ENCODE measurements around the gene LRP1B.

DNA sequence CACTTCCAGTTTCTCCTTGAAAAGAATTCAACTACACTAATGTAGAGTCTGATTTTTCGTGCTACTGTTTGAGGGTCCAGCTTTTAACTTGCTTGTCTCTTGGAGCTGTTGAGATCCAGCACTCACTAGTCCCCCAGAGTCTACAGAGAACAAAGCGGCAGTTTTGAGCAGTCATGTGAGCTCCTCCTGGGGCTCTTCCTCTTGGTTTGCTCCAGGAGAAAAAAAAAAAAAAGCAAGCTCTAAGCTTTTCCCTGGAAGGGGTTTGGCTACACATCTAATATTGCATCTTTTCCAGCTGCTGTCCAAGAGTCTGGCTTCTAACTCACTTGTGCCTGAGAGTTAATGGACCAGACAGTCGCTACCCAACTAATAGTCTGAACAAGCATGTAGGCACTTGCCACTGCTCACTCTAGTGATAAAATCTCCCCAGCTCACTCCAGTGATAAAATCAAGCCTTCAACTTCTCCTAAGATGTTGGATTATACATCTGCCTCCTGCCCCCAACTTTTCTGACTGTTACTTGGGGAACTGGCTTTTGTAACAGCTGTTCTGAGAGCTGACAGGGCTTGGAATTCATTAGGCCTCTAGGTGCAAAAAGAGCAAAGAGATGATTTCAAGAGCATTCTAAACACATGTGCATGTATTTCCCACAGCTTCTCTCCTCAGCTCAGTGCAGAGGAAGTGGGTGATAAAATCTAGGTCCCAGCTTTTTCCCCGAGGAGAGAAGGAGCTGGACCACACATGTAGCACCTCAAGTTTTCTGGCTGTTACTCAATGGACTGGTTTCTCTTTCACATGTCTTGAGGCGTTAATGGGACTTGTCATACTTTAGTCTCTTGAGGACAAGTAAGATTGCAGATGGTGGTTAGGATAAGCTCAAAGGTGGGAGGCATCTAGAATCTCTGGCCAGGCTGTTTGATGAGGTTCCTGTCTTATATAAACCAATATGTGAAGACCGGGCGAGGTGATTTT, 750.5 kb downstream of the LRP1B start:
- TF ChIP-seq, protein P1, sequence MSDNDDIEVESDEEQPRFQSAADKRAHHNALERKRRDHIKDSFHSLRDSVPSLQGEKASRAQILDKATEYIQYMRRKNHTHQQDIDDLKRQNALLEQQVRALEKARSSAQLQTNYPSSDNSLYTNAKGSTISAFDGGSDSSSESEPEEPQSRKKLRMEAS (CRISPR knock-in tag; IDR thresholded peaks at IDR 0.05), result no peak
- no peak for TF ChIP-seq ZNF263 (CRISPR knock-in tag; IDR thresholded peaks at IDR 0.05; ENCODE audit: low read depth)
- TF ChIP-seq SMAD4 (CRISPR knock-in tag; IDR thresholded peaks at IDR 0.05), result no peak
- TF ChIP-seq NR2C2 (CRISPR knock-in tag; IDR thresholded peaks at IDR 0.05), result no peak
- TF ChIP-seq, protein P2, sequence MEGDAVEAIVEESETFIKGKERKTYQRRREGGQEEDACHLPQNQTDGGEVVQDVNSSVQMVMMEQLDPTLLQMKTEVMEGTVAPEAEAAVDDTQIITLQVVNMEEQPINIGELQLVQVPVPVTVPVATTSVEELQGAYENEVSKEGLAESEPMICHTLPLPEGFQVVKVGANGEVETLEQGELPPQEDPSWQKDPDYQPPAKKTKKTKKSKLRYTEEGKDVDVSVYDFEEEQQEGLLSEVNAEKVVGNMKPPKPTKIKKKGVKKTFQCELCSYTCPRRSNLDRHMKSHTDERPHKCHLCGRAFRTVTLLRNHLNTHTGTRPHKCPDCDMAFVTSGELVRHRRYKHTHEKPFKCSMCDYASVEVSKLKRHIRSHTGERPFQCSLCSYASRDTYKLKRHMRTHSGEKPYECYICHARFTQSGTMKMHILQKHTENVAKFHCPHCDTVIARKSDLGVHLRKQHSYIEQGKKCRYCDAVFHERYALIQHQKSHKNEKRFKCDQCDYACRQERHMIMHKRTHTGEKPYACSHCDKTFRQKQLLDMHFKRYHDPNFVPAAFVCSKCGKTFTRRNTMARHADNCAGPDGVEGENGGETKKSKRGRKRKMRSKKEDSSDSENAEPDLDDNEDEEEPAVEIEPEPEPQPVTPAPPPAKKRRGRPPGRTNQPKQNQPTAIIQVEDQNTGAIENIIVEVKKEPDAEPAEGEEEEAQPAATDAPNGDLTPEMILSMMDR (IDR thresholded peaks at IDR 0.05), result no peak
- TF ChIP-seq FOXK1 (CRISPR knock-in tag; IDR thresholded peaks at IDR 0.05), result no peak
- no peak for TF ChIP-seq TEAD1 (CRISPR knock-in tag; IDR thresholded peaks at IDR 0.05)
- no peak for TF ChIP-seq ZBTB21 (CRISPR knock-in tag; IDR thresholded peaks at IDR 0.05; ENCODE audit: borderline replicate concordance)
- no peak for TF ChIP-seq JUN (CRISPR knock-in tag; IDR thresholded peaks at IDR 0.05)
- no peak for TF ChIP-seq TCF7 (CRISPR knock-in tag; IDR thresholded peaks at IDR 0.05; ENCODE audit: low read depth)

All from WTC11 (cell line).